Fibroblast of mammary gland (primary cell): ENCODE data around the gene STK31.
"Not testable (repeated sequence)": the region's sequence is repeated elsewhere in the genome, so short reads cannot be mapped to it uniquely, and the experiment has no call there.

Experiments
- DNase-seq: peaks from one replicate; pipeline ENCODE4 v3.0.0-alpha.2; 2010; ENCODE audit warnings: low read depth
- H3K4me3 ChIP-seq: 2 replicates; pipeline ENCODE4 v1.5.1; 2011; ENCODE audit warnings: low read depth, mild to moderate bottlenecking, low read length, moderate library complexity; ENCODE audit not compliant: control insufficient read depth
- CTCF ChIP-seq: conservative IDR thresholded peaks from 2 replicates; pipeline ENCODE4 v1.5.1; 2011; ENCODE audit warnings: low read depth, low read length, inconsistent platforms; ENCODE audit not compliant: control insufficient read depth, insufficient read depth

STK31 gene

GRCh38 chr7:23713285-23714149 lies 3.5 kb downstream of the STK31 start:
- no peak for TF ChIP-seq CTCF
- peak; percentile 57 for DNase-seq
- no peak overlapping the region for H3K4me3 ChIP-seq

GRCh38 chr7:23714150-23714464 lies 4.1 kb downstream of the STK31 start:
- DNase-seq: no peak
- no peak for TF ChIP-seq CTCF

DNA sequence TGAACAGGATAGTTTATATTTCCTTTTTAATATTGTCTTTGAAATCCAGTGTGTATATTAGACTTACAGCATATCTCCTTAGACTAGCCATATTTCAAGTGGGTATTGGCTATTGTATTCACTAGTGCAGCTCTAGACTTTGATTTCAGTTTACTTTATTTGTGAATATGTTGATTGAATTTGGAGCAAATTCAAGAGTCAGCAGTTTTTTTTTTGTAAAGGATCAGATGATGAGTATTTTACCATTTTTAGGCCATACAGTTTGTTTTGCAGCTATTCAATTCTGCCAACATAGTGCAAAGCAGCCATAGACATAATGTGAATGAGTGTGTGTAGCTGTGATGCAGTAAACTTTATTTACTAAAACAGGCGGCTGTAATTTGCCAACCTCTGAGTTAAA lies 4.6 kb downstream of the STK31 start:
- DNase-seq: no peak

More at GRCh38 chr7:23714150-23714464, 4.1 kb downstream of the STK31 start:
- no peak overlapping the region for H3K4me3 ChIP-seq

DNA sequence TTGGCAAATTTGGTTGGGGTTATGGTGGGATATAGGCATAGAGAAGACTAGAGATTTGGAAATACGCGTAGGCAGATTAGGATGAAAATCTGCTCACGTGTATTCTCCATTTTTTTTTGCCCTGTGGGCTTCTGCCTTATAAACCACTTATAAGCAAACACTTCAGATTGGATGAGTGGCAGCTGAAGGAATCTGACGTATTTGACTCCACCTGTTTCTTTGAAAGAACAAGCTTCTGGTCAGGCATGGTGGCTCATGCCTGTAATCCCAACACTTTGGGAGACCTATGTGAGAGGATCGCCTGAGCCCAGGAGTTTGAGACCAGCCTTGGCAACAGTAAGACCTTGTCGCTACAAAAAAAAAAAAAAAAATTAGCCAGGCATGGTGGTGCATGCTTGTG lies 5.1 kb downstream of the STK31 start:
- no peak overlapping the region for H3K4me3 ChIP-seq

More for the DNA sequence above, 4.6 kb downstream of the STK31 start:
- TF ChIP-seq CTCF: no peak
- H3K4me3 ChIP-seq: no peak overlapping the region

GRCh38 chr7:23717788-23718187 lies 7.8 kb downstream of the STK31 start:
- no peak for DNase-seq
- no peak overlapping the region for H3K4me3 ChIP-seq
- no peak for TF ChIP-seq CTCF

More for the DNA sequence above, 5.1 kb downstream of the STK31 start:
- no peak for DNase-seq
- TF ChIP-seq CTCF: no peak

- no peak for TF ChIP-seq CTCF
- H3K4me3 ChIP-seq: no peak overlapping the region
- DNase-seq: no peak
Observed at GRCh38 chr7:23721456-23721855, 11.4 kb downstream of the STK31 start.

DNA sequence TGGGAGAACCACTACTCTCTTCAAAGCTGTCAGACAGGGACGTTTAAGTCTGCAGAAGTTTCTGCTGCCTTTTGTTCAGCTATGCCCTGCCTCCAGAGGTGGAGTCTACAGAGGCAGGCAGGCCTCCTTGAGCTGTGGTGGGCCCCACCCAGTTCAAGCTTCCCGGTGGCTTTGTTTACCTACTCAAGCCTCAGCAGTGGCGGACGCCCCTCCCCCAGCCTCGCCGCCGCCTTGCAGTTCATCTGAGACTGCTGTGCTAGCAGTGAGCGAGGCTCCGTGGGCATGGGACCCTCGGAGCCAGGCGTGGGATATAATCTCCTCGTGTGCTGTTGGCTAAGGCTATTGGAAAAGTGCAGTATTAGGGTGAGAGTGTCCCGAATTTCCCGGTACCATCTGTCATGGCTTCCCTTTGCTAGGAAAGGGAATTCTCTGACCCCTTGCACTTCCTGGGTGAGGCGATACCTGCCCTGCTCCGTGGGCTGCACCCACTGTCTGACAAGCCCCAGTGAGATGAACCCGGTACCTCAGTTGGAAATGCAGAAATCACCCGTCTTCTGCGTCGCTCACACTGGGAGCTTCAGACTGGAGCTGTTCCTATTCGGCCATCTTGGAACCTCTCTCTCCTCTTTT lies 12.7 kb downstream of the STK31 start:
- not testable (repeated sequence) for H3K4me3 ChIP-seq, DNase-seq

GRCh38 chr7:23724113-23724512 lies 14.1 kb downstream of the STK31 start:
- not testable (repeated sequence) for DNase-seq

More at GRCh38 chr7:23724113-23724512, 14.1 kb downstream of the STK31 start:
- H3K4me3 ChIP-seq: not testable (repeated sequence)
